GM23338 (cell line): Measurements from ENCODE around the gene AXIN1. TPM values are rescaled to one million over a fixed set of nuclear protein-coding genes. Genes with fewer than 3 reads are reported as not detected.

Experiments used
- ATAC-seq: fragments of 200-7000 bp; cut with Tn5 transposase; 3 replicates; pipeline ENCODE4 v1.9.1; 2020
- DNase-seq: peaks from one replicate; pipeline ENCODE4 v3.0.0-alpha.2; 2015; ENCODE audit warnings: low spot score
- H2AFZ ChIP-seq: fragments of 200-600 bp; sonication (generic); 2 replicates; pipeline ENCODE4 v1.8.0; 2016; ENCODE audit warnings: antibody characterized with exemption, mild to moderate bottlenecking, moderate library complexity
- H3F3A ChIP-seq: fragments of 200-600 bp; sonication (generic); replicated peaks from 2 replicates; pipeline ENCODE4 v1.8.0; 2017; ENCODE audit warnings: antibody characterized with exemption, mixed run types, low read depth
- H3K27ac ChIP-seq: fragments of 200-600 bp; sonication (generic); 2 replicates; pipeline ENCODE4 v1.6.1; 2016; ENCODE audit warnings: low read depth
- H3K27me3 ChIP-seq: fragments of 200-600 bp; sonication (generic); 2 replicates; pipeline ENCODE4 v1.8.0; 2016; ENCODE audit warnings: mild to moderate bottlenecking, mixed run types, moderate library complexity; ENCODE audit not compliant: insufficient read depth
- H3K36me3 ChIP-seq: fragments of 200-600 bp; sonication (generic); 2 replicates; pipeline ENCODE4 v1.8.0; 2016; ENCODE audit warnings: mild to moderate bottlenecking; ENCODE audit not compliant: insufficient read depth
- H3K4me1 ChIP-seq: fragments of 200-600 bp; sonication (generic); 2 replicates; pipeline ENCODE4 v1.8.0; 2016; ENCODE audit warnings: mild to moderate bottlenecking, moderate library complexity; ENCODE audit not compliant: insufficient read depth
- H3K4me2 ChIP-seq: fragments of 200-600 bp; sonication (generic); 2 replicates; pipeline ENCODE4 v1.7.1; 2017; ENCODE audit warnings: mixed run types
- H3K4me3 ChIP-seq: fragments of 200-600 bp; sonication (generic); 2 replicates; pipeline ENCODE4 v1.6.1; 2016; ENCODE audit warnings: mixed run types
- H3K79me2 ChIP-seq: fragments of 200-600 bp; sonication (generic); replicated peaks from 2 replicates; pipeline ENCODE4 v1.8.0; 2017; ENCODE audit warnings: mild to moderate bottlenecking; ENCODE audit not compliant: insufficient read depth
- H3K9me2 ChIP-seq: fragments of 200-600 bp; sonication (generic); 2 replicates; pipeline ENCODE4 v1.8.0; 2017; ENCODE audit not compliant: insufficient read depth
- H4K20me1 ChIP-seq: fragments of 200-600 bp; sonication (generic); replicated peaks from 2 replicates; pipeline ENCODE4 v1.8.0; 2017; ENCODE audit warnings: mild to moderate bottlenecking; ENCODE audit not compliant: insufficient read depth
- H3K27ac Mint-ChIP-seq: 2 replicates; pipeline ENCODE4 v1.8.0; 2020; ENCODE audit warnings: inconsistent platforms, mild to moderate bottlenecking, moderate library complexity, mixed read lengths
- H3K27me3 Mint-ChIP-seq: 3 replicates; pipeline ENCODE4 v1.8.0; 2022; ENCODE audit warnings: low read depth, mild to moderate bottlenecking, moderate library complexity, mixed read lengths, inconsistent platforms; ENCODE audit not compliant: insufficient read depth, poor library complexity
- H3K36me3 Mint-ChIP-seq: 3 replicates; pipeline ENCODE4 v1.8.0; 2021; ENCODE audit warnings: low read depth, mild to moderate bottlenecking, inconsistent platforms, moderate library complexity, mixed read lengths
- H3K4me1 Mint-ChIP-seq: 3 replicates; pipeline ENCODE4 v1.8.0; 2020; ENCODE audit warnings: mild to moderate bottlenecking, inconsistent platforms, mixed read lengths
- H3K4me3 Mint-ChIP-seq: 3 replicates; pipeline ENCODE4 v1.8.0; 2021; ENCODE audit warnings: moderate library complexity, mild to moderate bottlenecking, inconsistent platforms, mixed read lengths
- H3K9me3 Mint-ChIP-seq: 3 replicates; pipeline ENCODE4 v1.8.0; 2020; ENCODE audit warnings: moderate library complexity, mild to moderate bottlenecking, inconsistent platforms, mixed read lengths
- CREB1 ChIP-seq: fragments of 250-450 bp; sonication (Bioruptor Pico); IDR thresholded peaks from 2 replicates; pipeline ENCODE4 v1.5.0; 2020; ENCODE audit warnings: low read depth, mild to moderate bottlenecking, moderate library complexity
- EZH2 ChIP-seq: fragments of 200-600 bp; sonication (generic); IDR thresholded peaks from one replicate; pipeline ENCODE4 v1.8.0; 2017; ENCODE audit warnings: antibody characterized with exemption, mild to moderate bottlenecking, low read depth; ENCODE audit not compliant: unreplicated experiment
- EZH2phosphoT487 ChIP-seq: fragments of 200-600 bp; sonication (generic); IDR thresholded peaks from one replicate; pipeline ENCODE4 v1.8.1; 2018; ENCODE audit warnings: antibody characterized with exemption; ENCODE audit not compliant: unreplicated experiment
- JUNB ChIP-seq: IDR thresholded peaks from one replicate; pipeline ENCODE4 v1.6.1; 2016; ENCODE audit warnings: antibody characterized with exemption; ENCODE audit not compliant: unreplicated experiment
- NANOG ChIP-seq: IDR thresholded peaks from 2 replicates; pipeline ENCODE4 v1.6.1; 2016; ENCODE audit warnings: antibody characterized with exemption, borderline replicate concordance
- POLR2AphosphoS5 ChIP-seq: IDR thresholded peaks from 2 replicates; pipeline ENCODE4 v1.6.1; 2016; ENCODE audit warnings: antibody characterized with exemption, low read depth
- STAT1 ChIP-seq: IDR thresholded peaks from one replicate; pipeline ENCODE4 v1.6.1; 2016; ENCODE audit warnings: antibody characterized with exemption; ENCODE audit not compliant: unreplicated experiment
- ZNF114 ChIP-seq: fragments of 250-450 bp; sonication (Bioruptor Pico); IDR thresholded peaks from 2 replicates; pipeline ENCODE4 v1.5.0; 2020; ENCODE audit warnings: mild to moderate bottlenecking, moderate library complexity
- ZNF331 ChIP-seq: fragments of 250-450 bp; sonication (Bioruptor Pico); IDR thresholded peaks from 2 replicates; pipeline ENCODE4 v1.5.0; 2020; ENCODE audit warnings: low read depth, mild to moderate bottlenecking, moderate library complexity
- polyA plus RNA-seq: library from polyadenylated mRNA; unstranded; fragments of >200 nt; fragmentation: Nextera tagmentation; extraction: Ambion mirVana; gene quantifications from 2 replicates; pipeline ENCODE4 v1.2.1, GENCODE V29; 2016
- total RNA-seq: library from RNA; depleted of rRNA; stranded (reverse); fragments of >200 nt; shearing (Covaris generic); gene quantifications from 2 replicates; pipeline ENCODE4 v1.2.3, GENCODE V29; 2014
- TF ChIP-seq, protein P1 (sequence below), 2 experiments: fragments of 200-600 bp in 1 of 2; sonication (generic) in 1 of 2; conservative IDR thresholded peaks; 2 replicates each; pipeline versions ENCODE4 v1.5.1 to v1.6.1; 2016 to 2017; ENCODE audit warnings: antibody characterized with exemption in 2 of 2, low read depth in 2 of 2, mild to moderate bottlenecking in 2 of 2, moderate library complexity in 1 of 2
- TF ChIP-seq, protein P2 (sequence below): IDR thresholded peaks from one replicate; pipeline ENCODE4 v1.6.1; 2018; ENCODE audit warnings: antibody characterized with exemption; ENCODE audit not compliant: unreplicated experiment
- TF ChIP-seq, protein P3 (sequence below): fragments of 250-450 bp; sonication (Bioruptor Pico); IDR thresholded peaks from 2 replicates; pipeline ENCODE4 v1.5.0; 2020; ENCODE audit warnings: mild to moderate bottlenecking, moderate library complexity

The AXIN1 gene
- total and polyA plus RNA-seq, 2 experiments from 2014 or later: 14.3 to 54.5 TPM

DNA sequence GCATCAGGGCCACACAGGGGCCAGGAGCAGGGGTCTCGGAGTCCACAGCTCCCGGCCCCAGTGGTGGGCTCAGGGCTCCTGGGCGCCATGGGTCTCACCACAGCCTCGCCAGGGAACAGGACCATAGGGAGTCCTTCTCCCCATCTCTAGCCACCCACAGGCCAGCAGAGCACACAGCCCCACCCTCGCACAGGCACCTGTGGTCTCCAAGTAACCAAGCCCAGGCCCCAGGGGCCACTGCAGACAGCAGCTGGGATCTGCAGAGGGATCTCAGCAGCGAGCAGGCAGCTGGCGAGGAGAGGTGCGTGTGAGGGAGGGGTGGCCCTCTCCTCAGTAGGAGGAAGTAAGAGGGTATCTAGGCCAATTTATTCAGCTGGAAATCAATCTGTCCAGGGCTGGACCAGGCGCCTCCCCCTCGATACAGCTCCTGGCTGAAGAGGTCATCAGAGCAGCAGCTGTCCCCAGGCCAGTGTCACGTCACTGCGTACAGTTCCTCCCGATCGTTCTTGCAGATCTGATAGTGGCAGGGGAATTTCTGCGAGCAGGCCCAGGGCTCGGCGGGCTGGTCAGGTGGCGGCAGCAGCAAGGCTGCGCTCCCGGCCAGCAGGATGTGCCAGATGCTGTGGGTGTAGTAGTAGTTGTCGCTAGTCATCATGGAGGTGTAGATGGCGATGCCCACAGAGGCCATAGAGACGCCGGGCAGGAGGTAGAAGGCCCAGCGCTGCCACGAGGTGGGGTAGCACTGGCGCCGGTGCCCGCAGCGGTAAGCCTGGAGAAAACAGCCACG, 19.2 kb upstream of the AXIN1 start (continued):
- TF ChIP-seq ZNF114 (CRISPR knock-in tag): no peak
- TF ChIP-seq NANOG: no peak
- no peak for TF ChIP-seq CREB1
- no peak for TF ChIP-seq JUNB

DNA sequence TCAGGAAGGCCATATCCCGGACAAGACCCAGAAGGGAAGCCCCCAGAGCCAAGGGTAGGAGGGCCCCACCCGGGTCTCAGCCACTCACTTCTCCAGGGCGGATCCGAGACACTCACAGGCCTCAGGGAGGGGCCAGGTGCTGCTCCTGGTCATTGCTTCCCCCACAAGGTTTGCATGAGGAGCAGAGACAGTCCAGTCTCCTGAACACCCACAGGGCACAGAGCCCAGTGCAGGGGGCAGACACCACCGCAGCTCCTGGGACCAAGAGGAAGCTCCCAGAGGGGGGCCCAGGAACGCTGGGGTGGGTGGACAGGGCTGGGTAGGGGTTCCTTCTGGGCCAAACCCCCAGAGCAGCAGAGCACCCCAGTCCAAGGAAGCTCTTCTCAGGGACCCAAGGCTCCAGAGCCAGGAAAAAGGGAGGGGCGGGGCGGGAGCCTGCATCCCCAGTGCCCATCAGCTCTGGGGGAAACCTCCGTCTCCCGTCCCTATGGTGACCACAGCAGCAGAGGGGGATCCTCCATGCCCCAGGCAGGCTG, 18.5 kb upstream of the AXIN1 start:
- peak overlapping the region; percentile 59 for H3K4me2 ChIP-seq
- H3K9me2 ChIP-seq: no peaks in the 10 kb centered on the region
- peaks cover 4% of the 10 kb centered on the region; the same call in 1 of the 2 replicates for H3K36me3 ChIP-seq
- no peaks in the 10 kb centered on the region for H3K27me3 ChIP-seq
- H3K4me3 Mint-ChIP-seq: peak overlapping the region; percentile 69
- DNase-seq (peak; percentile 30), ATAC-seq (peak; percentile 4)
- peaks cover 9% of the 10 kb centered on the region for H3K27me3 Mint-ChIP-seq
- H3K36me3 Mint-ChIP-seq: peaks cover 22% of the 10 kb centered on the region
- H3K4me1 ChIP-seq: peaks cover 4% of the 10 kb centered on the region; the same call in 1 of the 2 replicates
- H3K4me3 ChIP-seq: peak overlapping the region; percentile 27; the same call in 1 of the 2 replicates
- H3K79me2 ChIP-seq: no peaks in the 10 kb centered on the region; the same call in 1 of the 2 replicates
- H4K20me1 ChIP-seq: no peaks in the 10 kb centered on the region; the same call in none of the 2 replicates
- peaks cover 4% of the 10 kb centered on the region for H3F3A ChIP-seq
- H3K27ac Mint-ChIP-seq: no peak overlapping the region
- H3K4me1 Mint-ChIP-seq: peaks cover 12% of the 10 kb centered on the region; the same call in 1 of the 3 replicates
- H3K27ac ChIP-seq: peak overlapping the region; percentile 76; the same call in 1 of the 2 replicates
- H2AFZ ChIP-seq: no peak overlapping the region
- no peaks in the 10 kb centered on the region for H3K9me3 Mint-ChIP-seq
- TF ChIP-seq JUNB (no peak), ZNF114 (CRISPR knock-in tag) (no peak), ZNF331 (CRISPR knock-in tag) (no peak), STAT1 (no peak), CREB1 (no peak), EZH2 (no peak), POLR2AphosphoS5 (no peak; the same call in 1 of the 2 replicates), EZH2phosphoT487 (no peak), NANOG (no peak)
- TF ChIP-seq, protein P1, sequence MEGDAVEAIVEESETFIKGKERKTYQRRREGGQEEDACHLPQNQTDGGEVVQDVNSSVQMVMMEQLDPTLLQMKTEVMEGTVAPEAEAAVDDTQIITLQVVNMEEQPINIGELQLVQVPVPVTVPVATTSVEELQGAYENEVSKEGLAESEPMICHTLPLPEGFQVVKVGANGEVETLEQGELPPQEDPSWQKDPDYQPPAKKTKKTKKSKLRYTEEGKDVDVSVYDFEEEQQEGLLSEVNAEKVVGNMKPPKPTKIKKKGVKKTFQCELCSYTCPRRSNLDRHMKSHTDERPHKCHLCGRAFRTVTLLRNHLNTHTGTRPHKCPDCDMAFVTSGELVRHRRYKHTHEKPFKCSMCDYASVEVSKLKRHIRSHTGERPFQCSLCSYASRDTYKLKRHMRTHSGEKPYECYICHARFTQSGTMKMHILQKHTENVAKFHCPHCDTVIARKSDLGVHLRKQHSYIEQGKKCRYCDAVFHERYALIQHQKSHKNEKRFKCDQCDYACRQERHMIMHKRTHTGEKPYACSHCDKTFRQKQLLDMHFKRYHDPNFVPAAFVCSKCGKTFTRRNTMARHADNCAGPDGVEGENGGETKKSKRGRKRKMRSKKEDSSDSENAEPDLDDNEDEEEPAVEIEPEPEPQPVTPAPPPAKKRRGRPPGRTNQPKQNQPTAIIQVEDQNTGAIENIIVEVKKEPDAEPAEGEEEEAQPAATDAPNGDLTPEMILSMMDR (conservative IDR thresholded peaks at IDR 0.05; ENCODE audit: low read depth in 2 of 2): no peak
- TF ChIP-seq, protein P2, sequence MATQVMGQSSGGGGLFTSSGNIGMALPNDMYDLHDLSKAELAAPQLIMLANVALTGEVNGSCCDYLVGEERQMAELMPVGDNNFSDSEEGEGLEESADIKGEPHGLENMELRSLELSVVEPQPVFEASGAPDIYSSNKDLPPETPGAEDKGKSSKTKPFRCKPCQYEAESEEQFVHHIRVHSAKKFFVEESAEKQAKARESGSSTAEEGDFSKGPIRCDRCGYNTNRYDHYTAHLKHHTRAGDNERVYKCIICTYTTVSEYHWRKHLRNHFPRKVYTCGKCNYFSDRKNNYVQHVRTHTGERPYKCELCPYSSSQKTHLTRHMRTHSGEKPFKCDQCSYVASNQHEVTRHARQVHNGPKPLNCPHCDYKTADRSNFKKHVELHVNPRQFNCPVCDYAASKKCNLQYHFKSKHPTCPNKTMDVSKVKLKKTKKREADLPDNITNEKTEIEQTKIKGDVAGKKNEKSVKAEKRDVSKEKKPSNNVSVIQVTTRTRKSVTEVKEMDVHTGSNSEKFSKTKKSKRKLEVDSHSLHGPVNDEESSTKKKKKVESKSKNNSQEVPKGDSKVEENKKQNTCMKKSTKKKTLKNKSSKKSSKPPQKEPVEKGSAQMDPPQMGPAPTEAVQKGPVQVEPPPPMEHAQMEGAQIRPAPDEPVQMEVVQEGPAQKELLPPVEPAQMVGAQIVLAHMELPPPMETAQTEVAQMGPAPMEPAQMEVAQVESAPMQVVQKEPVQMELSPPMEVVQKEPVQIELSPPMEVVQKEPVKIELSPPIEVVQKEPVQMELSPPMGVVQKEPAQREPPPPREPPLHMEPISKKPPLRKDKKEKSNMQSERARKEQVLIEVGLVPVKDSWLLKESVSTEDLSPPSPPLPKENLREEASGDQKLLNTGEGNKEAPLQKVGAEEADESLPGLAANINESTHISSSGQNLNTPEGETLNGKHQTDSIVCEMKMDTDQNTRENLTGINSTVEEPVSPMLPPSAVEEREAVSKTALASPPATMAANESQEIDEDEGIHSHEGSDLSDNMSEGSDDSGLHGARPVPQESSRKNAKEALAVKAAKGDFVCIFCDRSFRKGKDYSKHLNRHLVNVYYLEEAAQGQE: no peak
- TF ChIP-seq, protein P3, sequence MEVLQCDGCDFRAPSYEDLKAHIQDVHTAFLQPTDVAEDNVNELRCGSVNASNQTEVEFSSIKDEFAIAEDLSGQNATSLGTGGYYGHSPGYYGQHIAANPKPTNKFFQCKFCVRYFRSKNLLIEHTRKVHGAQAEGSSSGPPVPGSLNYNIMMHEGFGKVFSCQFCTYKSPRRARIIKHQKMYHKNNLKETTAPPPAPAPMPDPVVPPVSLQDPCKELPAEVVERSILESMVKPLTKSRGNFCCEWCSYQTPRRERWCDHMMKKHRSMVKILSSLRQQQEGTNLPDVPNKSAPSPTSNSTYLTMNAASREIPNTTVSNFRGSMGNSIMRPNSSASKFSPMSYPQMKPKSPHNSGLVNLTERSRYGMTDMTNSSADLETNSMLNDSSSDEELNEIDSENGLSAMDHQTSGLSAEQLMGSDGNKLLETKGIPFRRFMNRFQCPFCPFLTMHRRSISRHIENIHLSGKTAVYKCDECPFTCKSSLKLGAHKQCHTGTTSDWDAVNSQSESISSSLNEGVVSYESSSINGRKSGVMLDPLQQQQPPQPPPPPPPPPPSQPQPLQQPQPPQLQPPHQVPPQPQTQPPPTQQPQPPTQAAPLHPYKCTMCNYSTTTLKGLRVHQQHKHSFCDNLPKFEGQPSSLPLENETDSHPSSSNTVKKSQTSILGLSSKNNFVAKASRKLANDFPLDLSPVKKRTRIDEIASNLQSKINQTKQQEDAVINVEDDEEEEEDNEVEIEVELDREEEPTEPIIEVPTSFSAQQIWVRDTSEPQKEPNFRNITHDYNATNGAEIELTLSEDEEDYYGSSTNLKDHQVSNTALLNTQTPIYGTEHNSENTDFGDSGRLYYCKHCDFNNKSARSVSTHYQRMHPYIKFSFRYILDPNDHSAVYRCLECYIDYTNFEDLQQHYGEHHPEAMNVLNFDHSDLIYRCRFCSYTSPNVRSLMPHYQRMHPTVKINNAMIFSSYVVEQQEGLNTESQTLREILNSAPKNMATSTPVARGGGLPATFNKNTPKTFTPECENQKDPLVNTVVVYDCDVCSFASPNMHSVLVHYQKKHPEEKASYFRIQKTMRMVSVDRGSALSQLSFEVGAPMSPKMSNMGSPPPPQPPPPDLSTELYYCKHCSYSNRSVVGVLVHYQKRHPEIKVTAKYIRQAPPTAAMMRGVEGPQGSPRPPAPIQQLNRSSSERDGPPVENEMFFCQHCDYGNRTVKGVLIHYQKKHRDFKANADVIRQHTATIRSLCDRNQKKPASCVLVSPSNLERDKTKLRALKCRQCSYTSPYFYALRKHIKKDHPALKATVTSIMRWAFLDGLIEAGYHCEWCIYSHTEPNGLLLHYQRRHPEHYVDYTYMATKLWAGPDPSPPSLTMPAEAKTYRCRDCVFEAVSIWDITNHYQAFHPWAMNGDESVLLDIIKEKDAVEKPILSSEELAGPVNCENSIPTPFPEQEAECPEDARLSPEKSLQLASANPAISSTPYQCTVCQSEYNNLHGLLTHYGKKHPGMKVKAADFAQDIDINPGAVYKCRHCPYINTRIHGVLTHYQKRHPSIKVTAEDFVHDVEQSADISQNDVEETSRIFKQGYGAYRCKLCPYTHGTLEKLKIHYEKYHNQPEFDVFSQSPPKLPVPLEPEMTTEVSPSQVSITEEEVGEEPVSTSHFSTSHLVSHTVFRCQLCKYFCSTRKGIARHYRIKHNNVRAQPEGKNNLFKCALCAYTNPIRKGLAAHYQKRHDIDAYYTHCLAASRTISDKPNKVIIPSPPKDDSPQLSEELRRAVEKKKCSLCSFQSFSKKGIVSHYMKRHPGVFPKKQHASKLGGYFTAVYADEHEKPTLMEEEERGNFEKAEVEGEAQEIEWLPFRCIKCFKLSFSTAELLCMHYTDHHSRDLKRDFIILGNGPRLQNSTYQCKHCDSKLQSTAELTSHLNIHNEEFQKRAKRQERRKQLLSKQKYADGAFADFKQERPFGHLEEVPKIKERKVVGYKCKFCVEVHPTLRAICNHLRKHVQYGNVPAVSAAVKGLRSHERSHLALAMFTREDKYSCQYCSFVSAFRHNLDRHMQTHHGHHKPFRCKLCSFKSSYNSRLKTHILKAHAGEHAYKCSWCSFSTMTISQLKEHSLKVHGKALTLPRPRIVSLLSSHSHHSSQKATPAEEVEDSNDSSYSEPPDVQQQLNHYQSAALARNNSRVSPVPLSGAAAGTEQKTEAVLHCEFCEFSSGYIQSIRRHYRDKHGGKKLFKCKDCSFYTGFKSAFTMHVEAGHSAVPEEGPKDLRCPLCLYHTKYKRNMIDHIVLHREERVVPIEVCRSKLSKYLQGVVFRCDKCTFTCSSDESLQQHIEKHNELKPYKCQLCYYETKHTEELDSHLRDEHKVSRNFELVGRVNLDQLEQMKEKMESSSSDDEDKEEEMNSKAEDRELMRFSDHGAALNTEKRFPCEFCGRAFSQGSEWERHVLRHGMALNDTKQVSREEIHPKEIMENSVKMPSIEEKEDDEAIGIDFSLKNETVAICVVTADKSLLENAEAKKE (CRISPR knock-in tag): no peak
